BLaER1 (cell line): Measurements from ENCODE around the gene NSD1.
"Not testable (repeated sequence)": the region's sequence is repeated elsewhere in the genome, so short reads cannot be mapped to it uniquely, and the experiment has no call there.

Source experiments
- H3K27ac ChIP-seq: shearing (Covaris generic); formaldehyde crosslinking; 2 replicates; pipeline ENCODE4 v1.8.1; 2022
- H3K27me3 ChIP-seq: shearing (Covaris generic); formaldehyde crosslinking; 2 replicates; pipeline ENCODE4 v1.8.1; 2022
- H3K36me3 ChIP-seq: shearing (Covaris generic); formaldehyde crosslinking; 2 replicates; pipeline ENCODE4 v1.8.1; 2022
- H3K4me1 ChIP-seq: shearing (Covaris generic); formaldehyde crosslinking; 2 replicates; pipeline ENCODE4 v1.8.1; 2022
- H3K4me2 ChIP-seq: shearing (Covaris generic); formaldehyde crosslinking; 2 replicates; pipeline ENCODE4 v1.8.1; 2022
- H3K4me3 ChIP-seq: shearing (Covaris generic); formaldehyde crosslinking; 2 replicates; pipeline ENCODE4 v1.8.1; 2022
- H3K9ac ChIP-seq: shearing (Covaris generic); formaldehyde crosslinking; 2 replicates; pipeline ENCODE4 v1.8.1; 2022
- H3K9me3 ChIP-seq: shearing (Covaris generic); formaldehyde crosslinking; 2 replicates; pipeline ENCODE4 v1.8.1; 2022
- H4K20me1 ChIP-seq: shearing (Covaris generic); formaldehyde crosslinking; 2 replicates; pipeline ENCODE4 v1.8.1; 2022
- Cebpa-rat ChIP-seq: shearing (Covaris generic); IDR thresholded peaks from 2 replicates; pipeline ENCODE4 v1.8.1; 2022

NSD1 gene

GRCh38 chr5:177169271-177169670, 35.7 kb downstream of the NSD1 start:
- H3K9me3 ChIP-seq, result peaks cover 9% of the 10 kb centered on the region; the same call in 1 of the 2 replicates
- no peak overlapping the region for H3K4me2 ChIP-seq
- no peak overlapping the region for H3K4me3 ChIP-seq
- peaks cover 87% of the 10 kb centered on the region for H4K20me1 ChIP-seq
- H3K36me3 ChIP-seq, result peaks cover 74% of the 10 kb centered on the region
- H3K27me3 ChIP-seq, result no peaks in the 10 kb centered on the region
- TF ChIP-seq Cebpa-rat, result no peak
- H3K27ac ChIP-seq, result no peak overlapping the region
- no peak overlapping the region for H3K9ac ChIP-seq
- 0 out of 2 replicates have a peak, but pooled peaks cover 7% of the 10 kb centered on the region for H3K4me1 ChIP-seq

GRCh38 chr5:177171961-177172360, 38.4 kb downstream of the NSD1 start:
- H3K4me1 ChIP-seq, result peaks cover 11% of the 10 kb centered on the region
- no peak for TF ChIP-seq Cebpa-rat
- peaks cover 54% of the 10 kb centered on the region for H3K36me3 ChIP-seq
- H3K9me3 ChIP-seq, result peaks cover 9% of the 10 kb centered on the region; the same call in 1 of the 2 replicates
- peaks cover 86% of the 10 kb centered on the region for H4K20me1 ChIP-seq
- H3K27me3 ChIP-seq, result no peaks in the 10 kb centered on the region
- no peak overlapping the region for H3K4me3 ChIP-seq
- no peak overlapping the region for H3K9ac ChIP-seq
- no peak overlapping the region for H3K27ac ChIP-seq
- no peak overlapping the region for H3K4me2 ChIP-seq

- Histone ChIP-seq H3K4me1 (peaks cover 21% of the 10 kb centered on the region), H3K27ac (no peak overlapping the region), H4K20me1 (peaks cover 94% of the 10 kb centered on the region), H3K27me3 (no peaks in the 10 kb centered on the region), H3K36me3 (peaks cover 54% of the 10 kb centered on the region), H3K4me3 (no peak overlapping the region), H3K4me2 (no peak overlapping the region), H3K9me3 (no peaks in the 10 kb centered on the region), H3K9ac (no peak overlapping the region)
- TF ChIP-seq Cebpa-rat, result no peak
These were observed 41.8 kb downstream of the NSD1 start for GRCh38 chr5:177175336-177175735.

DNA sequence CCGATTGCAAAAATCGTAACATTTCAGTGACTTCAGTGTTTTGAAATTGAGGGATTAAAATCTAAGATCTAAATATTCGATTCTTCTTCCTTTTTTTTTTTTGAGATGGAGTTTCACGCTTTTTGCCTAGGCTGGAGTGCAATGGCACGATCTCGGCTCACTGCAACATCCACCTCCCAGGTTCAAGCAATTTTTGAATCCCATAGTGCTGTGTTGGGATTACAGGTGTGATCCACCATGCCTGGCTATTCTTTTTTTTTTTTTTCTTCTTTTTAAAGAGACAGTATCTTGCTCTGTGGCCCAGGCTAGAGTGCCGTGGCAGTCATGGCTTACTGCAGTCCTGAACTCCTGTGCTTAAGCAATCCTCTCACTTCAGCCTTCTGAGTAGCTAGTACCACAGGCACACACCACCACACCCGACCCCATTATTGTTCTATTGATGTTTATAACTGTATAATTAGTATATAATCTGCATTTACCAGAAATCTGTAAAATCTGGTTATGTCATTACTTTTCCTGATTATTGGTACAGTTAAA, 42.7 kb downstream of the NSD1 start:
- peaks cover 56% of the 10 kb centered on the region for H3K36me3 ChIP-seq
- no peak overlapping the region for H3K4me3 ChIP-seq
- no peak overlapping the region for H3K9ac ChIP-seq
- peaks cover 21% of the 10 kb centered on the region for H3K4me1 ChIP-seq
- no peak for TF ChIP-seq Cebpa-rat
- H3K27me3 ChIP-seq, result no peaks in the 10 kb centered on the region
- no peak overlapping the region for H3K27ac ChIP-seq
- H3K4me2 ChIP-seq, result no peak overlapping the region
- no peaks in the 10 kb centered on the region for H3K9me3 ChIP-seq
- H4K20me1 ChIP-seq, result peaks cover 96% of the 10 kb centered on the region

GRCh38 chr5:177177847-177178437, 44.4 kb downstream of the NSD1 start:
- Histone ChIP-seq H4K20me1 (peaks cover 97% of the 10 kb centered on the region), H3K36me3 (peaks cover 66% of the 10 kb centered on the region), H3K4me1 (peaks cover 14% of the 10 kb centered on the region)
- not testable (repeated sequence) for H3K4me3 ChIP-seq, H3K4me2 ChIP-seq, H3K27ac ChIP-seq, H3K9me3 ChIP-seq, H3K27me3 ChIP-seq, H3K9ac ChIP-seq

- H3K36me3 ChIP-seq, result peaks cover 63% of the 10 kb centered on the region
- H3K27ac ChIP-seq, result no peak overlapping the region
- peaks cover 14% of the 10 kb centered on the region for H3K4me1 ChIP-seq
- TF ChIP-seq Cebpa-rat, result no peak
- peaks cover 98% of the 10 kb centered on the region for H4K20me1 ChIP-seq
- no peaks in the 10 kb centered on the region for H3K27me3 ChIP-seq
- H3K9me3 ChIP-seq, result no peaks in the 10 kb centered on the region
- H3K4me2 ChIP-seq, result no peak overlapping the region
- no peak overlapping the region for H3K4me3 ChIP-seq
- H3K9ac ChIP-seq, result no peak overlapping the region
These were observed 45.2 kb downstream of the NSD1 start for GRCh38 chr5:177178733-177179304.

DNA sequence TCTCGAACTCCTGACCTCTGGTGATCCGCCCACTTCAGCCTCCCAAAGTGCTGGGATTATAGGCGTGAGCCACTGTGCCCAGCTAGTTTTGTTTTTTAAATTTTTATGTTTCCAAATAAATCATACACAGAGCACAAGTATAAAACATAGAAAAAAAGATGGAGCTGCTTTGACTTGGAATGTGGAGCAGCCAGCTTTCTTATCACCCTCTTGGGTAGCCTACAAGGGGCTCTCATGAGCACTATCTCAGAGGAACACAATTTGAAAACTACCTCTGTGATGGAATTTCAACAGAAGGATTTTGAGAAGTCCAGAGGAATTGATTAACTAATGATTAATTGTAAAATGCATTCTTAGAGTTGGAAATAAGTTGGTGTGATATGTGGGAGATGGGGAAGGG, 45.9 kb downstream of the NSD1 start:
- Histone ChIP-seq H3K4me1 (peaks cover 14% of the 10 kb centered on the region), H3K27ac (no peak overlapping the region), H4K20me1 (peaks cover 98% of the 10 kb centered on the region), H3K36me3 (peaks cover 60% of the 10 kb centered on the region), H3K4me2 (no peak overlapping the region), H3K4me3 (no peak overlapping the region), H3K27me3 (no peaks in the 10 kb centered on the region), H3K9me3 (no peaks in the 10 kb centered on the region), H3K9ac (no peak overlapping the region)
- TF ChIP-seq Cebpa-rat, result no peak

DNA sequence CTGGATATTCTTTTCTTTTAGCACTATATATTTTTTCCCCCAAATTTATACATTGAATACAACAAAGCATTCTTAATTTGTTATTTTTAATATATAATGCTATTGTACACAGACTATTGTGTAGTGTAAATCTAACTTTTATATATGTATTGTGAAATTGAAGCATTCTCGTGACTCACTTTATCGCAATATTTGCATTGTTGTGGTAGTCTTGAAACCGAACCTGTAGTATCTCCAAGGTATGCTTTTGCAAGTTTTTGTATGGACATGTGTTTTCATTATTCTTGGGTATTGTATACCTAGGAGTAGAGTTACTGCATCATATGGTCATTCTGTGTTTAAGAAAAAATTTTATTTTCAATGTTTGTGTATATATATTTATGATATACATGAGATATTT, 49.6 kb downstream of the NSD1 start:
- no peak overlapping the region for H3K27ac ChIP-seq
- H3K27me3 ChIP-seq, result no peaks in the 10 kb centered on the region
- H3K4me2 ChIP-seq, result no peak overlapping the region
- TF ChIP-seq Cebpa-rat, result no peak
- H3K9ac ChIP-seq, result no peak overlapping the region
- peaks cover 62% of the 10 kb centered on the region for H3K36me3 ChIP-seq
- H3K4me3 ChIP-seq, result no peak overlapping the region
- H3K9me3 ChIP-seq, result no peaks in the 10 kb centered on the region
- peaks cover 94% of the 10 kb centered on the region for H4K20me1 ChIP-seq
- H3K4me1 ChIP-seq, result no peaks in the 10 kb centered on the region; the same call in 1 of the 2 replicates

GRCh38 chr5:177183766-177184360, 50.3 kb downstream of the NSD1 start:
- no peak for TF ChIP-seq Cebpa-rat
- Histone ChIP-seq H3K27ac (no peak overlapping the region), H4K20me1 (peaks cover 94% of the 10 kb centered on the region), H3K9me3 (no peaks in the 10 kb centered on the region), H3K4me2 (no peak overlapping the region), H3K36me3 (peaks cover 58% of the 10 kb centered on the region), H3K4me3 (no peak overlapping the region), H3K9ac (no peak overlapping the region), H3K4me1 (no peaks in the 10 kb centered on the region), H3K27me3 (no peaks in the 10 kb centered on the region)

DNA sequence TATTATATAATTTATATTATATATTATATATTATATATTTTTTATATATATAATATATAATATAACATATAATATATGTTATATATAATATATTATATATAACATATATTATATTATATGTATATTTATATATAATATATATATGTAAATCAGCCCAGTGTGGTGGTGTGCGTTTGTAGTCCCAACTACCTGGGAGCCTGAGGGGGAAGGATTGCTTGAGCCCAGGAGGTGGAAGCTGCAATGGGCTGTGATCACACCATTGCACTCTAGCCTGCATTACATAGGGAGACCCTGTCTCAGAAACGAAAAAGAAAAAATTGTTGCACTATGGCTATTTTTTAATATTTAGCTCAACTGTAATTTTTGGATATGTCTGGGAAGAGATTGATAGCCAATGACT, 52.4 kb downstream of the NSD1 start:
- no peak for TF ChIP-seq Cebpa-rat
- H3K4me3 ChIP-seq, result no peak overlapping the region
- peaks cover 94% of the 10 kb centered on the region for H4K20me1 ChIP-seq
- H3K4me1 ChIP-seq, result no peaks in the 10 kb centered on the region
- no peak overlapping the region for H3K4me2 ChIP-seq
- H3K27me3 ChIP-seq, result no peaks in the 10 kb centered on the region
- no peaks in the 10 kb centered on the region for H3K9me3 ChIP-seq
- no peak overlapping the region for H3K9ac ChIP-seq
- H3K36me3 ChIP-seq, result peaks cover 42% of the 10 kb centered on the region
- H3K27ac ChIP-seq, result no peak overlapping the region
